ENCODE data around the gene MAG. TPM values are rescaled to one million over a fixed set of nuclear protein-coding genes. Genes with fewer than 3 reads are reported as not detected.
A peak's percentile ranks its signal among the peaks of the same experiment; 100 is the strongest.

The MAG gene
- total and polyA plus RNA-seq, 10 of the 15 experiments (the other 5 are each of a cell fraction or from before 2014, with no cell fraction given): 0.03 to 0.82 (median 0.17) TPM; not detected in 2

DNA sequence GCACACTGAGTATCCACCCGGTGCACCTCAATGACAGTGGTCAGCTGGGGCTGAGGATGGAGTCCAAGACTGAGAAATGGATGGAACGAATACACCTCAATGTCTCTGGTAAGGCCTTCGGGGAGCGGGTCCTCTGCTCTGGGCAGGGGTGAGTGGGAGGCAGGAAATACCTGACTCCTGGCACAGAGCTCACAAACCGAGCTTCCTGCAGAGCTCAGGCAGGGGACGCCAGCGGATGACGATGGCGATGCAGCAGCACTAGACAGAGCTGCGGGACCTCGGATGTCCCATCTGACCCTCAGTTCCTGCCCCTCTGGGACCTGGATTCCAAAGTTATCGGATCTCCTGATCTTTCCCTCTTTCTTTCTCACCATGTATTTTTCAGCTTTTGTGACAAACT is 40.9 kb downstream of the MAG start (continued):
- TF ChIP-seq, protein P1, sequence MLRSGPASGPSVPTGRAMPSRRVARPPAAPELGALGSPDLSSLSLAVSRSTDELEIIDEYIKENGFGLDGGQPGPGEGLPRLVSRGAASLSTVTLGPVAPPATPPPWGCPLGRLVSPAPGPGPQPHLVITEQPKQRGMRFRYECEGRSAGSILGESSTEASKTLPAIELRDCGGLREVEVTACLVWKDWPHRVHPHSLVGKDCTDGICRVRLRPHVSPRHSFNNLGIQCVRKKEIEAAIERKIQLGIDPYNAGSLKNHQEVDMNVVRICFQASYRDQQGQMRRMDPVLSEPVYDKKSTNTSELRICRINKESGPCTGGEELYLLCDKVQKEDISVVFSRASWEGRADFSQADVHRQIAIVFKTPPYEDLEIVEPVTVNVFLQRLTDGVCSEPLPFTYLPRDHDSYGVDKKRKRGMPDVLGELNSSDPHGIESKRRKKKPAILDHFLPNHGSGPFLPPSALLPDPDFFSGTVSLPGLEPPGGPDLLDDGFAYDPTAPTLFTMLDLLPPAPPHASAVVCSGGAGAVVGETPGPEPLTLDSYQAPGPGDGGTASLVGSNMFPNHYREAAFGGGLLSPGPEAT (IDR thresholded peaks at IDR 0.05; ENCODE audit: low read depth): 0 out of 2 replicates have a peak, but pooled peaks have one; percentile 17
- TF ChIP-seq EGR1 (IDR thresholded peaks at IDR 0.05; ENCODE audit: borderline replicate concordance in 1 of 2, low read depth in 2 of 2, low read length in 2 of 2) (peak in 1 of 2 experiments; percentile 59; a peak in 1 of 3 replicates), CREM (IDR thresholded peaks at IDR 0.05; ENCODE audit: low read depth) (0 out of 2 replicates have a peak, but pooled peaks have one; percentile 39), TCF12 (IDR thresholded peaks at IDR 0.05; ENCODE audit: low read depth, low read length) (0 out of 2 replicates have a peak, but pooled peaks have one; percentile 13), POLR2A (IDR thresholded peaks at IDR 0.05; ENCODE audit: low read depth, low read length) (peak; percentile 81), RB1 (IDR thresholded peaks at IDR 0.05; ENCODE audit: borderline replicate concordance) (no peak), RAD21 (IDR thresholded peaks at IDR 0.05; ENCODE audit: insufficient read depth, low read depth, low read length) (peak; percentile 17; the same call in 1 of the 2 replicates), RUNX3 (IDR thresholded peaks at IDR 0.05; ENCODE audit: low read length) (0 out of 2 replicates have a peak, but pooled peaks have one; percentile 4), POU2F2 (IDR thresholded peaks at IDR 0.05; ENCODE audit: borderline replicate concordance, low read depth, low read length) (0 out of 3 replicates have a peak, but pooled peaks have one; percentile 7), DPF2 (IDR thresholded peaks at IDR 0.05) (peak; percentile 29; the same call in 1 of the 2 replicates), IKZF1 (conservative IDR thresholded peaks at IDR 0.05) (peak; percentile 44)
- TF ChIP-seq, protein P2, sequence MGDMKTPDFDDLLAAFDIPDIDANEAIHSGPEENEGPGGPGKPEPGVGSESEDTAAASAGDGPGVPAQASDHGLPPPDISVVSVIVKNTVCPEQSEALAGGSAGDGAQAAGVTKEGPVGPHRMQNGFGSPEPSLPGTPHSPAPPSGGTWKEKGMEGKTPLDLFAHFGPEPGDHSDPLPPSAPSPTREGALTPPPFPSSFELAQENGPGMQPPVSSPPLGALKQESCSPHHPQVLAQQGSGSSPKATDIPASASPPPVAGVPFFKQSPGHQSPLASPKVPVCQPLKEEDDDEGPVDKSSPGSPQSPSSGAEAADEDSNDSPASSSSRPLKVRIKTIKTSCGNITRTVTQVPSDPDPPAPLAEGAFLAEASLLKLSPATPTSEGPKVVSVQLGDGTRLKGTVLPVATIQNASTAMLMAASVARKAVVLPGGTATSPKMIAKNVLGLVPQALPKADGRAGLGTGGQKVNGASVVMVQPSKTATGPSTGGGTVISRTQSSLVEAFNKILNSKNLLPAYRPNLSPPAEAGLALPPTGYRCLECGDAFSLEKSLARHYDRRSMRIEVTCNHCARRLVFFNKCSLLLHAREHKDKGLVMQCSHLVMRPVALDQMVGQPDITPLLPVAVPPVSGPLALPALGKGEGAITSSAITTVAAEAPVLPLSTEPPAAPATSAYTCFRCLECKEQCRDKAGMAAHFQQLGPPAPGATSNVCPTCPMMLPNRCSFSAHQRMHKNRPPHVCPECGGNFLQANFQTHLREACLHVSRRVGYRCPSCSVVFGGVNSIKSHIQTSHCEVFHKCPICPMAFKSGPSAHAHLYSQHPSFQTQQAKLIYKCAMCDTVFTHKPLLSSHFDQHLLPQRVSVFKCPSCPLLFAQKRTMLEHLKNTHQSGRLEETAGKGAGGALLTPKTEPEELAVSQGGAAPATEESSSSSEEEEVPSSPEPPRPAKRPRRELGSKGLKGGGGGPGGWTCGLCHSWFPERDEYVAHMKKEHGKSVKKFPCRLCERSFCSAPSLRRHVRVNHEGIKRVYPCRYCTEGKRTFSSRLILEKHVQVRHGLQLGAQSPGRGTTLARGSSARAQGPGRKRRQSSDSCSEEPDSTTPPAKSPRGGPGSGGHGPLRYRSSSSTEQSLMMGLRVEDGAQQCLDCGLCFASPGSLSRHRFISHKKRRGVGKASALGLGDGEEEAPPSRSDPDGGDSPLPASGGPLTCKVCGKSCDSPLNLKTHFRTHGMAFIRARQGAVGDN (IDR thresholded peaks at IDR 0.05): peak; percentile 44
- TF ChIP-seq, protein P3, sequence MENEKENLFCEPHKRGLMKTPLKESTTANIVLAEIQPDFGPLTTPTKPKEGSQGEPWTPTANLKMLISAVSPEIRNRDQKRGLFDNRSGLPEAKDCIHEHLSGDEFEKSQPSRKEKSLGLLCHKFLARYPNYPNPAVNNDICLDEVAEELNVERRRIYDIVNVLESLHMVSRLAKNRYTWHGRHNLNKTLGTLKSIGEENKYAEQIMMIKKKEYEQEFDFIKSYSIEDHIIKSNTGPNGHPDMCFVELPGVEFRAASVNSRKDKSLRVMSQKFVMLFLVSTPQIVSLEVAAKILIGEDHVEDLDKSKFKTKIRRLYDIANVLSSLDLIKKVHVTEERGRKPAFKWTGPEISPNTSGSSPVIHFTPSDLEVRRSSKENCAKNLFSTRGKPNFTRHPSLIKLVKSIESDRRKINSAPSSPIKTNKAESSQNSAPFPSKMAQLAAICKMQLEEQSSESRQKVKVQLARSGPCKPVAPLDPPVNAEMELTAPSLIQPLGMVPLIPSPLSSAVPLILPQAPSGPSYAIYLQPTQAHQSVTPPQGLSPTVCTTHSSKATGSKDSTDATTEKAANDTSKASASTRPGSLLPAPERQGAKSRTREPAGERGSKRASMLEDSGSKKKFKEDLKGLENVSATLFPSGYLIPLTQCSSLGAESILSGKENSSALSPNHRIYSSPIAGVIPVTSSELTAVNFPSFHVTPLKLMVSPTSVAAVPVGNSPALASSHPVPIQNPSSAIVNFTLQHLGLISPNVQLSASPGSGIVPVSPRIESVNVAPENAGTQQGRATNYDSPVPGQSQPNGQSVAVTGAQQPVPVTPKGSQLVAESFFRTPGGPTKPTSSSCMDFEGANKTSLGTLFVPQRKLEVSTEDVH (IDR thresholded peaks at IDR 0.05; ENCODE audit: low read depth, partially characterized antibody): peak; percentile 31
- TF ChIP-seq, protein P4, sequence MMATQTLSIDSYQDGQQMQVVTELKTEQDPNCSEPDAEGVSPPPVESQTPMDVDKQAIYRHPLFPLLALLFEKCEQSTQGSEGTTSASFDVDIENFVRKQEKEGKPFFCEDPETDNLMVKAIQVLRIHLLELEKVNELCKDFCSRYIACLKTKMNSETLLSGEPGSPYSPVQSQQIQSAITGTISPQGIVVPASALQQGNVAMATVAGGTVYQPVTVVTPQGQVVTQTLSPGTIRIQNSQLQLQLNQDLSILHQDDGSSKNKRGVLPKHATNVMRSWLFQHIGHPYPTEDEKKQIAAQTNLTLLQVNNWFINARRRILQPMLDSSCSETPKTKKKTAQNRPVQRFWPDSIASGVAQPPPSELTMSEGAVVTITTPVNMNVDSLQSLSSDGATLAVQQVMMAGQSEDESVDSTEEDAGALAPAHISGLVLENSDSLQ (IDR thresholded peaks at IDR 0.05): 0 out of 2 replicates have a peak, but pooled peaks have one; percentile 6

All from GM12878 (cell line).